HepG2 (cell line): ENCODE data around the gene MAPK13. TPM values are rescaled to one million over a fixed set of nuclear protein-coding genes. Genes with fewer than 3 reads are reported as not detected.
A peak's percentile ranks its signal among the peaks of the same experiment; 100 is the strongest.

ENCODE experiments used
- ATAC-seq: fragments of 200-7000 bp; cut with Tn5 transposase; 3 replicates; pipeline ENCODE4 v1.9.1; 2020; ENCODE audit warnings: mild to moderate bottlenecking, moderate library complexity
- BruUV-seq: library from RNA; stranded (reverse); fragments of 400-500 nt; replicated peaks from 2 replicates; lab custom pipeline; 2021; lab: Mats Ljungman, UMichigan
- CTCF ChIA-PET: fragments of 300-600 bp; formaldehyde crosslinking; extraction: SDS; loops from one replicate; lab custom pipeline; 2021; ENCODE audit warnings: low total read pairs, inconsistent platforms, low intra/inter-chr PET ratio; lab: Yijun Ruan, JAX
- POLR2A ChIA-PET: fragments of 350-600 bp; sonication (Branson Sonifier 250); formaldehyde crosslinking; loops from one replicate; lab custom pipeline; 2020; ENCODE audit warnings: antibody characterized with exemption, inconsistent platforms; lab: Yijun Ruan, JAX
- DNase-seq: peaks from one replicate; pipeline ENCODE4 v3.0.0-alpha.2; 2015; ENCODE audit warnings: low spot score
- FAIRE-seq: peaks from 3 replicates; lab custom pipeline; 2011; peaks lifted over from hg19 to GRCh38; lab: Jason Lieb, UNC
- H2AFZ ChIP-seq: one replicate; pipeline ENCODE4 v1.6.1; 2011; ENCODE audit warnings: low read length, inconsistent platforms
- H3K27ac ChIP-seq: fragments of 300-600 bp; 3 replicates; pipeline ENCODE4 v1.8.0; 2011; ENCODE audit warnings: mixed run types, mild to moderate bottlenecking, mixed read lengths, low read length, inconsistent platforms; ENCODE audit not compliant: insufficient read depth; ENCODE audit errors: extremely low read length
- H3K27me3 ChIP-seq, 2 experiments: fragments of 200-600 bp in 1 of 2; 2 replicates in 1 of 2; 3 replicates in 1 of 2; pipeline versions ENCODE4 v1.6.0 to v1.8.0; 2011; ENCODE audit warnings: low read length in 2 of 2, mild to moderate bottlenecking in 2 of 2, moderate library complexity in 2 of 2, inconsistent platforms in 1 of 2; ENCODE audit not compliant: insufficient read depth in 2 of 2, control insufficient read depth in 1 of 2
- H3K36me3 ChIP-seq, 2 experiments: fragments of 200-600 bp in 1 of 2; replicated peaks in 1 of 2; 2 replicates in 1 of 2; 3 replicates in 1 of 2; pipeline versions ENCODE4 v1.5.1 to v1.8.0; 2011; ENCODE audit warnings: low read length in 2 of 2, inconsistent platforms in 1 of 2; ENCODE audit not compliant: insufficient read depth in 2 of 2, control insufficient read depth in 1 of 2
- H3K4me1 ChIP-seq: 2 replicates; pipeline ENCODE4 v1.5.1; 2012; ENCODE audit warnings: low read length, inconsistent platforms; ENCODE audit not compliant: insufficient read depth
- H3K4me2 ChIP-seq: 2 replicates; pipeline ENCODE4 v1.6.0; 2011; ENCODE audit warnings: low read depth, low read length, inconsistent platforms
- H3K4me3 ChIP-seq, 3 experiments: fragments of 200-600 bp in 1 of 3; sonication (generic), shearing (Covaris generic) in 1 of 3; replicated peaks in 1 of 3; 2 replicates each; pipeline ENCODE4 v1.5.1; 2011 to 2016; ENCODE audit warnings: low read length in 3 of 3, inconsistent platforms in 2 of 3, low read depth in 2 of 3, mild to moderate bottlenecking in 2 of 3, control low read depth in 1 of 3, mixed read lengths in 1 of 3; ENCODE audit not compliant: insufficient read depth in 1 of 3
- H3K79me2 ChIP-seq: one replicate; pipeline ENCODE4 v1.6.1; 2011; ENCODE audit warnings: low read length, inconsistent platforms; ENCODE audit not compliant: insufficient read depth
- H3K9ac ChIP-seq: 2 replicates; pipeline ENCODE4 v1.6.0; 2011; ENCODE audit warnings: mild to moderate bottlenecking, low read depth, low read length, inconsistent platforms; ENCODE audit not compliant: insufficient read depth
- H3K9me3 ChIP-seq: 2 replicates; pipeline ENCODE4 v1.5.1; 2012; ENCODE audit warnings: mild to moderate bottlenecking, low read length
- H4K20me1 ChIP-seq: 2 replicates; pipeline ENCODE4 v1.6.0; 2011; ENCODE audit warnings: inconsistent platforms, mild to moderate bottlenecking, low read length, moderate library complexity; ENCODE audit not compliant: insufficient read depth
- CBX5 ChIP-seq: sonication (generic); formaldehyde crosslinking; IDR thresholded peaks from 2 replicates; pipeline ENCODE4 v1.4.0; 2020; ENCODE audit warnings: missing genetic modification reagents, borderline replicate concordance
- CHCHD3 ChIP-seq: sonication (generic); formaldehyde crosslinking; IDR thresholded peaks from 2 replicates; pipeline ENCODE4 v1.8.0; 2022; ENCODE audit warnings: mild to moderate bottlenecking, missing genetic modification reagents, moderate library complexity
- FOXK1 ChIP-seq: sonication (generic); formaldehyde crosslinking; IDR thresholded peaks from 2 replicates; pipeline ENCODE4 v1.4.0; 2020; ENCODE audit warnings: low read depth, missing genetic modification reagents, borderline replicate concordance
- WGBS: methylation state at CpG from one replicate; pipeline ENCODE4 v1.1.6; 2017; ENCODE audit warnings: low lambda C conversion rate; 5-methylcytosine and 5-hydroxymethylcytosine counted together
- in situ Hi-C: cut with HindIII; loops from 2 replicates; pipeline ENCODE4 v1.10.0; 2017; ENCODE audit warnings: low pct_unique_long_range_greater_than_20kb; ENCODE audit not compliant: extremely low pct_ligation_motif_present
- intact Hi-C: fragments of 100-400 bp; cut with micrococcal nuclease; formaldehyde crosslinking; loops from one replicate; pipeline ENCODE4 v1.10.0; 2022; ENCODE audit not compliant: unreplicated experiment
- polyA plus RNA-seq, 8 experiments: library from polyadenylated mRNA; depleted of rRNA in 3 of 8; stranded (reverse) in 7 of 8; unstranded in 1 of 8; fragments of >200 nt; fragmentation: Illumina TruSeq in 4 of 8; extraction: Trizol in 4 of 8; gene quantifications; 2 replicates each; pipeline versions ENCODE4 v1.2.1 to v1.2.3, GENCODE V29; 2011 to 2016; ENCODE audit warnings: low read depth in 4 of 8, missing spikeins in 1 of 8, mixed read lengths in 1 of 8; ENCODE audit not compliant: insufficient read depth in 1 of 8
- total RNA-seq, 5 experiments: library from RNA; depleted of rRNA; stranded (reverse); fragments of >200 nt; fragmentation: Illumina TruSeq; extraction: Trizol; gene quantifications; 2 replicates each; pipeline ENCODE4 v1.2.3, GENCODE V29; 2016; ENCODE audit warnings: low read depth in 1 of 5
- TF ChIP-seq, protein P1 (sequence below): sonication (generic); formaldehyde crosslinking; IDR thresholded peaks from 2 replicates; pipeline ENCODE4 v1.5.1; 2020; ENCODE audit warnings: missing genetic modification reagents, mild to moderate bottlenecking, borderline replicate concordance
- TF ChIP-seq, protein P2 (sequence below), 2 experiments: fragments of 450-650 bp in 1 of 2; sonication (generic) in 1 of 2; formaldehyde crosslinking in 1 of 2; IDR thresholded peaks; 2 replicates each; pipeline versions ENCODE4 v1.6.1 to v1.8.0; 2016 to 2022; ENCODE audit warnings: antibody characterized with exemption in 1 of 2, mild to moderate bottlenecking in 1 of 2, missing genetic modification reagents in 1 of 2

MAPK13 gene
- total and polyA plus RNA-seq, 2 of the 13 experiments (the other 11 are each of a cell fraction or from before 2014, with no cell fraction given), result 12.7 to 43.4 TPM

DNA sequence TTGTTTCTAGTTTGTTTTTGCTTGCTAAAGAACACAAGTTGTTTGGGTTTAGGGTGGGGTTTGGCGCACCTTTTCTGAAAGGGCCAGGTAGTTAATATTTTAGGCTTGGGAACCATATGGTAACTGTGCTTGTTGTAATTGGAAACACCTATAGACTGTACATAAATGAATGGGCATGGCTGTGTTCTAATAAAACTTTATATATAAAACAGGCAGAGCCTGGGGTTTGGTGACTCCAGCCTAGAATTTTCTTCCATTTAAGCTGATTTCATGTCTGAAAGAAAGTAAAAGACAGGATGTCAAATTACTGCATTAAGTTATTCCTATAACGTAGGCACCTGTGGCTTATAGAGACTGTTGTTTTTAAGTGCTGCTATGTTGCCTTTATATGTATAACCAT lies 36.1 kb upstream of the MAPK13 start:
- Histone ChIP-seq H3K27ac (peak overlapping the region; percentile 90), H3K79me2 (no peaks in the 10 kb centered on the region), H3K36me3 (peaks cover 5 to 23% of the 10 kb centered on the region in 2 experiments), H3K4me2 (no peak overlapping the region)
- no peak for ATAC-seq
- no TSS peak for BruUV-seq
- TF ChIP-seq CBX5 (no peak), FOXK1 (CRISPR knock-in tag) (no peak), CHCHD3 (CRISPR knock-in tag) (no peak)
- TF ChIP-seq, protein P1, sequence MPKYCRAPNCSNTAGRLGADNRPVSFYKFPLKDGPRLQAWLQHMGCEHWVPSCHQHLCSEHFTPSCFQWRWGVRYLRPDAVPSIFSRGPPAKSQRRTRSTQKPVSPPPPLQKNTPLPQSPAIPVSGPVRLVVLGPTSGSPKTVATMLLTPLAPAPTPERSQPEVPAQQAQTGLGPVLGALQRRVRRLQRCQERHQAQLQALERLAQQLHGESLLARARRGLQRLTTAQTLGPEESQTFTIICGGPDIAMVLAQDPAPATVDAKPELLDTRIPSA (CRISPR knock-in tag), result no peak
- TF ChIP-seq, protein P2, sequence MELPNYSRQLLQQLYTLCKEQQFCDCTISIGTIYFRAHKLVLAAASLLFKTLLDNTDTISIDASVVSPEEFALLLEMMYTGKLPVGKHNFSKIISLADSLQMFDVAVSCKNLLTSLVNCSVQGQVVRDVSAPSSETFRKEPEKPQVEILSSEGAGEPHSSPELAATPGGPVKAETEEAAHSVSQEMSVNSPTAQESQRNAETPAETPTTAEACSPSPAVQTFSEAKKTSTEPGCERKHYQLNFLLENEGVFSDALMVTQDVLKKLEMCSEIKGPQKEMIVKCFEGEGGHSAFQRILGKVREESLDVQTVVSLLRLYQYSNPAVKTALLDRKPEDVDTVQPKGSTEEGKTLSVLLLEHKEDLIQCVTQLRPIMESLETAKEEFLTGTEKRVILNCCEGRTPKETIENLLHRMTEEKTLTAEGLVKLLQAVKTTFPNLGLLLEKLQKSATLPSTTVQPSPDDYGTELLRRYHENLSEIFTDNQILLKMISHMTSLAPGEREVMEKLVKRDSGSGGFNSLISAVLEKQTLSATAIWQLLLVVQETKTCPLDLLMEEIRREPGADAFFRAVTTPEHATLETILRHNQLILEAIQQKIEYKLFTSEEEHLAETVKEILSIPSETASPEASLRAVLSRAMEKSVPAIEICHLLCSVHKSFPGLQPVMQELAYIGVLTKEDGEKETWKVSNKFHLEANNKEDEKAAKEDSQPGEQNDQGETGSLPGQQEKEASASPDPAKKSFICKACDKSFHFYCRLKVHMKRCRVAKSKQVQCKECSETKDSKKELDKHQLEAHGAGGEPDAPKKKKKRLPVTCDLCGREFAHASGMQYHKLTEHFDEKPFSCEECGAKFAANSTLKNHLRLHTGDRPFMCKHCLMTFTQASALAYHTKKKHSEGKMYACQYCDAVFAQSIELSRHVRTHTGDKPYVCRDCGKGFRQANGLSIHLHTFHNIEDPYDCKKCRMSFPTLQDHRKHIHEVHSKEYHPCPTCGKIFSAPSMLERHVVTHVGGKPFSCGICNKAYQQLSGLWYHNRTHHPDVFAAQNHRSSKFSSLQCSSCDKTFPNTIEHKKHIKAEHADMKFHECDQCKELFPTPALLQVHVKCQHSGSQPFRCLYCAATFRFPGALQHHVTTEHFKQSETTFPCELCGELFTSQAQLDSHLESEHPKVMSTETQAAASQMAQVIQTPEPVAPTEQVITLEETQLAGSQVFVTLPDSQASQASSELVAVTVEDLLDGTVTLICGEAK (IDR thresholded peaks at IDR 0.05), result peak; percentile 34
- TF ChIP-seq, protein P2 (CRISPR knock-in tag; IDR thresholded peaks at IDR 0.05), result no peak; the same call in 1 of the 2 replicates
- TF ChIP-seq, all 625 proteins: peak for 1
- POLR2A ChIA-PET, result interaction anchor here (2.1 to 6.6 kb wide), 6 partner anchors 28 to 121 kb away, joined by 5 to 163 read pairs (median 26); partner anchors contain the start of genes MAPK13 and MAPK14
- Histone ChIP-seq H3K4me3 (no peak overlapping the region), H3K4me1 (peaks cover 33% of the 10 kb centered on the region), H3K9ac (no peak overlapping the region), H2AFZ (no peak overlapping the region), H3K27me3 (no peaks in the 10 kb centered on the region), H3K9me3 (no peaks in the 10 kb centered on the region), H4K20me1 (no peaks in the 10 kb centered on the region)
- WGBS, result 94% methylated on average over 2 of the region's 2 CpGs
- no peak for DNase-seq
- in situ Hi-C loops (no loop called here), intact Hi-C loops (loop anchor here (2.0 kb wide), 2 partner anchors 29 to 171 kb away; no protein-coding TSS in a partner anchor)
- CTCF ChIA-PET, result interaction anchor here (1.3 to 2.5 kb wide), 4 partner anchors 19 to 145 kb away, joined by 4 to 52 read pairs (median 9); partner anchors contain the start of genes BRPF3 and MAPK14
- no peak for FAIRE-seq
